NCI-H1417 treated with DMSO at 0.1 percent for 48 hours (cell line): ENCODE measurements around the gene ADAM12.

Source experiments
- DNase-seq: peaks from one replicate; lab custom pipeline; 2025; lab: John Stamatoyannopoulos, UW

Gene ADAM12

DNA sequence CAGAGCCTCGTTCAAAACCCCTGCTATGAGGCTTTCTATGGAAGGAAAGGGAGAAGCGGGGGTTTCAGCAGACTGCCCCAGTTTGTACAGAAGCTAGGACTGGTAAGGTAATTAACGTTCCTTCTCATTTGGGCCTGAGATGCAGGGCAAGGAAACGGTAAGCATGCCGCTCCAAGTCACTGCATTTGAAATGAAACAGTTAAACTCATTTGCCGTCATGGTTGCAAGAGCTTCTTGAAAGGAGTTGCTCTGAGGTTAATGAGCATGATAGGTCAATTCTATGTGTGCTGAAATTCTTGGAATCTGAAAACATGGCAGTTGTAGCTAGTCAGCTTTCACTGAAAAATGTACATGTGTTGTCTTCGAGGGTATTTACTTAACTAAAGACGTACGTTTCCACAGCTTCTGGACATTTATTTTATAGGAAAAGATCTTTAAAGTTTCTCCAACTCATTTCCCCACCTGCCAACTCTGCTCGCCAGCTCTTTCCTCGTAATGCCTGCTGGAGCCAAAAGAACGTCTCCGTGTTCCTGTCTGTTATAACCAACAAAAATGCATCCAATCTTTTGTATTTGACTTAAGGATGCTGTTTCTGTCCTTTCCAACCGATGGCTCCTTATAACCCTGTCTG is 73.3 kb downstream of the ADAM12 start:
- no peak for DNase-seq

DNA sequence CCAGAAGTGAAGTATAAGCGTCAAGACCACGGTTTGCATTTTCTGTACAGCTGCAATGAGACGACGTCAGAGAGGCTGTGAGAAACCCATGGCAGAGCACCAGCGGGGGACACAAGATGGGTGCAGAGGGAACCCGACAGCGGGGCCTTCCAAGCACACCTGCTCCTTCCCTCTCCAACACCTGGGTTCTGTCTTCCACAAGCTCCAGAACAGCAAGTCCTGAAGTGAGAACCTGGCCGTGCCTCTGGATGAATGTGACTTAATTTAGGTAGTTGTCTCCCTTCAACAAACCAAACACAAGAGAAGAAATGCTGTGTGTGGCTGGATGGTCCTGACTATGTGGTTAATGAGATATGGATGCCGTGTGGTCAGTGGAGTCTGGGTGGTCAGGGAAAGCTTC is 76.1 kb downstream of the ADAM12 start:
- DNase-seq, result no peak

DNA sequence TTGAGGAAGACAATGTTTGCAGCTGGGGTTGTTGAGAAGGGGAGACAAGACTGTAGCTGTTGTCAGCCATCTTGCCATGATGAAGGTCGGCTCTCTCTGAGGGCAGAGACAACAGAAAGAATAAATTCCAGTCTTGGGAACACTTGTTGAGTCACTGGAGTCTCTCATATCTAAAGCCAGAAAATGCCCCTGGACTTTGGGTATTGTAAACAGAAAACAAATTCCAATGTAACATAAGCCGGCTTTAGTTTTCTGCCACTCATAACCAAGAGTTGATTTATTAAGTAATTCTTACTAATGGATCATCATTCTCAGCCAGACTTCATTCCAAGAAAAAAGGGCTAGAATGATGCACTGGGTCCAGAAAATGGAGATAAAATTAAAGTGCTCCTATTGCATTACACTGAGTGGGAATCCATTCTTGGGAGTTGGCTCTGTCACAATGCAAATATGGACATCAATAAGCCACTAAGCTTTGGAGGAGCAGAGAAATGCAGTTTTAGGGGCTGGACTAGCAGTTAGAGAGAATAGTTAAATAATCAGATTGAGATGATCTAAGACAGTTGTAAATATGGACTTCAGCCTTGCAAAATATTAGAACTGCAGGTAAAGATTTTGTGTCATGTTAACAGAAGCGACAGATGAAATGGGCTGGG is 78.9 kb downstream of the ADAM12 start:
- DNase-seq, result no peak

DNA sequence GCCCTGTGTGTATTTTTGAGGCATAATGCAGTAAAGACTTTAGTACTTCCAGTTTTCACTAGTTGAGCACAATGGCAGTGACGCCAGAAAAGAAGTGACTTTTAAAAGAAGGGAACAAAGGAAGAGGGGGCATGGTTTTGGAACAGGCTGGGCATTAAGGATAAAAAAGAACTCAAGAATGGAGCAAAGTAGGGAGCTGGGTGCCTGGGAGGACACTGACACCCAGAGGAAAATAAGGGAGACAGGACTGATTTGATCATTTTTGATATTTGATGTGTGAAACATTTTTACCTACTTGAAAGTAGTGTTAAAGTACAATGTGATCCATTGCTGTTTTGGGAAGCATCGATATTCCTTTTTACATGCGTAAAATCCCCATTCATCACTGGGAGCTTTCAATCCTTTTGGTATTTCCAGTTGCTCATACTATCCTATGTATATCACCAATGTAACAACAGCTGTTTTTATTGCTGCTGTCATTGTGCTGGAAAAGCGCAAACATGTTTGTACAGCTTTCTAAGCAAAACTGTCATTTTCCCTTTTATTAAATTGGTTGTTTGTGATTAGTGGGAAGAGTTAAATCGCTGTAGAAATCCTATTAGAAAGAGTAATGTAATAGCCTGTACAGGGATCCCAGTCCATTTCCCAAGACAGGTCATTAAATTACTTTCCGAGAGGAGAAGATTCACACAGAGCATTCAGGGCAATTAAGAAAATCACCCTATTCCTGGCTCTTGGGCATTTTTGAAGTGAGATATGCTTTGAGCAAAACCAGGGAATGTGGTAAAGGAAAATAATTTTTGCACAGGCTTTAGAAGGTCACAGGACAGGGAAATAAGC is 85.2 kb downstream of the ADAM12 start:
- no peak for DNase-seq

DNA sequence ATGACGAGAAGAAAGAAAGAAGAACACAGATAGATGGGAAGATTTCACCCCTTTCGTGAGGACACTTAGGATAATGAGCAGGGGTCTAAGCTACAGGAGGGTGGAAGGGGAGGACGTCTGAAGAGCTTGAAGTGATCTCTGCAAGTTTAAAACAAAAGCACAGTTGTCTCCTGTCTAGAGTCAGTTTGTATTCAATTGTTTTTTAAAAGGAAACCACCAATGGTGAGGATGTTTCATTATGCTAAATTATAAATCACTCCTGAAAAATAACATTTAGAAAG is 85.9 kb downstream of the ADAM12 start:
- DNase-seq, result no peak

DNA sequence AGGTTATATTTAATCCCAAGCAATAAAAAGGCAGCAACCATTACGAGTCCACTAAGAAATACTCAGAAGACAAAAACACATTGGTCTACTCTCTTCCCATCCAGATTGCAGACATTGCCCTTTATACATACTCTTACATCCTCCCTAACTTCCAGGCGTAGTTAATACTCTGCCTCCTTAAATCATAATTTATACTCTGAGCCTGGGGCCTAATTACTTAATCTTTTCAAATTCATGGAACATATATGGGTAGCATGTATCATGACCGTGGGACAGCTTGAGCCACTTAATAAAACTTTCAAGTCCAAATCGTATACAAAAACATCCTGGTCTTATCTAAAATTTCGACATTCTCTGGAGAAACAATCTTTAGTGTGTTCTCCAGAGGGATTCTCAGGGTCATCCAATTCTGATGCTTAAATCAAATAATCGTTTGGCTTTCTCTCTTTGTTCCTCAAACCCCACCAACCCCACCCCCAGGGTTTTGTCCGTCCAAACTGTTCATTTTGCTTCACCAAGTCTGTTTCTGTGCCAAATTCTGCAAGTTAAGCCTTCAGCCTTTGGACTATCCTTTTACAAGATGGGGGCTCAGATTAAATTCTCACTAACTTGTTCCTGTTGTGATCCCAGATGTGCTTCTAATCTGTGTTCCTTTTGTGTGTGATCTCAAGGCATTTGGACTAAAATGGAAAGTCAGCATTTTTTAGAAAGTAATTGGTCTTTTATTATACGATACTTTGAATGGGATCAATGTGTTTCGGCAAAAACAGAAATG is 86.4 kb downstream of the ADAM12 start:
- DNase-seq, result no peak

DNA sequence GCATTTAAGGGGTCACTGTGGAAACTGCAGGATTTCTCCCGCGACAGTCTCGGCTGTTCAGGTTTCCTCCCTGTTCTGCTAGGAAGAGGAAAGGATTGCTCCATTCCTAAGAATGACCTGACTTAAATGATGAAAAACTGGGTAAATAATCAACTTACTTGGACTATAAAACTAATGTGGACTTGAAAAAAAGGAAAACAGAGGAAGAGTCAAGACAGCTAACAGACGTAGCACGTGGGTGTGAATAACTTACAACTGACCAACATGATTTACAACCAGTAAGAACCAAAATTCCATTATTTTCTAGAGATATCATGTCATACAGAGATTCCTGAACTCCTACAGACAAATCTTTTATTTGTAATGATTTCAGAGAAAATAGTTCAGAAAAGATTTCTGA is 93.8 kb downstream of the ADAM12 start:
- DNase-seq, result no peak

DNA sequence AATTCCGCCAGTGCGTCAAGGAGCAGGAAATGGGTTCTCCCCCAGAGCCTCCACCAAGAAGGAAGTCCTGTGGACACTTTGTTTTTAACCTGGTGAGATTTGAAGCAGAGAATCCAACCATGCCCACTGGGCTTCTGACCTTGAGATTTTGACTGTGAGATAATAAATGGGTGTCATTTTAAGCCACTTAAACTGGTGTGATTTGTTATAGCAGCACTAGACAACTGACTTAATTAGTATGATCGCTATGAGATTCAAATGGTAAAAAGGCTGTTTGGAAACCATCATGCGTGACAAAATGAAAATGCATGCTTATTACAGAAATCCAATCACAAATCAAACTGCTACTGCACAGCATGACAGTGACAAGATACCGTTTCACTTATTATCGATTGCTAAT is 98.0 kb downstream of the ADAM12 start:
- peak; percentile 1 for DNase-seq

DNA sequence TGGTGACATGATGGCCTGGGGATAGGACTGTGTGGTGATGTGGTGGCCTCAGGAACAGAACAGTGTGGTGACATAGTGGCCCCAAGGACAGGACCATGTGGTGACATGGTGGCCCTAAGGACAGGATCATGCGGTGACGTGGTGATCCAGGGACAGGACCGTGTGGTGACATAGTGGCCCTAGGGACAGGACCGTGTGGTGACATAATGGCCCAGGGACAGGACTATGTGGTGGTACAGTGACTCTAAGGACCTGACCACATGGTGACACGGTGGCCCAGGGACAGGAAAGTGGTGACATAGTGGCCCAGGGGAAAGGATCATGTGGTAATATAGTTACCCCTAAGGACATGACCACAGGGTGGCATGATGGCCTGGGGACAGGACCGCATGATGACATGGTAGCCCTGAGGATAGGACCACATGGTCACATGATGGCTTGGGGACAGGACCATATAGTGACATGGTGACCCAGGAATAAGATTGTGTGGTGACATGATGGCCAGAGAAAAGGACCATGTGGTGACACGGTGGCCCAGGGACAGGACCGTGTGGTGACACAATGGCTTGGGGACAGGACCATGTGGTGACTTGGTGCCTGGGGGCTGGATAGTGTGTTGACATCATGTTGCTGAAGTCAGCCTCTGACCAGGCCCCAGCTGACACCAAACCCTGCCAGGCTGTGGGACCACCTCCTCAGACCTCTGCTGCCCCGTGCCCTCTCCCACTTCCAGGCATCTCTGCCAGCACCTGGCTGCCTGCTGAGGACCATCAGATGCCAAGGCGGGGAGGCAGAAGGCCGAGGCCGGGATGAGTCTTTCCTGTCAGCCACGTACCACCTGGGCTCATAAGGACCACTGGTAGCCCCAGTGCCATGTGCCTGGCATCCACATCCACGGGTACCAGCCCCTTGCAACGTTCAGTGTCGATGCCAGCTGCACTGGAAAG is 99.5 kb downstream of the ADAM12 start:
- no peak for DNase-seq

DNA sequence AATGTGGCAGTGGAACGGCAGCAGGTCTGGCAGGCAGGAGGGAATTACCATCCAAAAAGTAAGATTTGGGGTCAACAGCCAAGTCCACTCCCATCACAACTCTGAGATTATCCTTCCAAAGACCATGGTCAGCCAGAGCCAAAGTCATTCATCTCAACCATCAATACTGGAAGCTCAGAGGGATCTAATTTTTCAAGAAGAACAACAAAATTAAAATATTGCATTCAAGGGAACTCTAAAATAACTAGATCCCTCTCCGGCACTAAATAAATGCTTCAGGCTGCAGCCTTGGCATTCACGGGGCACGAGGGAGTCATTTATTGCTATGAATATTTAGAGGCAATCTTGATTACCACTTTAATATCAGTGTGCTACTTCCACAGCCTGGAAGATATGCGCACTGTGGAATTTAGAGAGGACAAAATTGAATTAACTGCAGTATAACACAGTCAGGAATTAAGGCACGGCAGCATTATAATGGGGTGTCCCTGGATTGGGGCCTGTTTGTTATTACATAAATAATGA is 102.0 kb downstream of the ADAM12 start:
- DNase-seq, result no peak

DNA sequence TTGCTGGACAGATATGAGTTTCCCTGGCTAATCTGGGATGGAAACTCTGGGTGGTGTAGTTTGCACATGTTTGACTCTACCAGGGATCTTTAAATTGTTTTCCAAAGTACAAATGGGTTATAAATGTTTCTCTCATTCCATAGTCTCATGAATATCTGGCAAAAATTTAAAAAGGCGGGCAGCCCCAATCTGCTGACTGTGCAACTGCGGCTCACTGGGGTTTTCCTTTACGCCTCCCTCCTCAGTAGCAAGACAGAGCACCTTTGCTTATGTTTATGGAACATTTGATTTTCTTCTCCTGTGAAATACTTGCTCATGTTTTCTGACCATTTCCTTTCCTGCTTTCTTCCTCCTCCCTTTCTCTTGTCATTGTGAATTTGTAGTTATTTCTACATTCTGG is 105.0 kb downstream of the ADAM12 start:
- no peak for DNase-seq

DNA sequence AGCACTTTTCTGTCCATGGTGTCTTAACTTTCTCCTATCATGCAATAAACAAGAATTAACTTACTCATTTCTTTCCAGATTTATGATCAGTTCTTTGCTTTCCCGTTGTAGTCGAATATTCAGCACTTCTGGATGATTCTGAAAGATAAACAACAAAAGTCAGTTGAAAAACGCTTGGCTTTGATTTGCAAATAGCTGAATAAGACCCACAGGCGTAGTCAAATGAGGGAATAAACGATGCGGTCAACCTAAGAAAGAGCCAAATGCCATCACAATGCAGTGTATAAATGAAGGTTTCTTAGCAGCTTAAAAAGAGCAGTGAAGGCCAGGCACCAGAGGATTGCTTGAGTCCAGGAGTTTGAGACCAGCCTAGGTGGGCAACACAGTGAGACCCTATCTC is 109.4 kb downstream of the ADAM12 start:
- no peak for DNase-seq

DNA sequence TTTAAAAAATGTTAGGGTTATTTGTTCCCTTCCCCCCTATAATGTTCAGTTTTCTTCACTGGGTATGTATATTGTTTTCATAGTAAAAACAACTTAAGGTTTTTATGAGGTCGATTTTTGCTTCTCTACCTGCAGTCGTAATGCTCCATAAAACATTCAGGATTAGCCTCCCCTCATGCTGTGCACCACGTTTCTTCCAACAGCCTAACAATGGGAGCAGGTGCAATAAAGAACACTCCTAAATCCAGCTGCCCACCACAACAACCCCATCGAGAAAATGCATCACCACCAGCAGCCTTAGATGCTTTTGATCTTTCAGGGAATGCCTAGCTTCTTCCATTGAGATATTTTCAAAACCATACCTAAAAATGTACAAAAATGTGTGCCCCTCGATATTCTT is 111.1 kb downstream of the ADAM12 start:
- no peak for DNase-seq

DNA sequence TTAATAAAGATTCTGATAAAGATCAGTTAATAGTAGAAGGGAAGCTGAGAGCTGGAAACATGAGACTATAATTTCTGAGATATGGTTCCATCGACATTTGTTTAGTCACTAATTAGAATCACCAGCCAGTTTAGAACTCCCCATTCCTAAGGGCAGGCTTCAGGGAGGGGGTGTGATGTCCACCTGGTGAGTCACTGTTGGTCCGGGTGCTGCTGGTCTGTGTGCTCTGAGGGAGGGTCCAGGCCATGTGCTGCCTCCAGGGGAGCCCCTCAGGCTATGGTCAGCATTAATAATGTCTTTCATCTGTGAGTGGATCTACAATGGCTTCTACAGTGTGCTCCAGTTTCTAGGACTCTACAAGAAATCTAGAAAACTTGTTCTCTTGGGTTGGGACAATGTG is 115.8 kb downstream of the ADAM12 start:
- no peak for DNase-seq

DNA sequence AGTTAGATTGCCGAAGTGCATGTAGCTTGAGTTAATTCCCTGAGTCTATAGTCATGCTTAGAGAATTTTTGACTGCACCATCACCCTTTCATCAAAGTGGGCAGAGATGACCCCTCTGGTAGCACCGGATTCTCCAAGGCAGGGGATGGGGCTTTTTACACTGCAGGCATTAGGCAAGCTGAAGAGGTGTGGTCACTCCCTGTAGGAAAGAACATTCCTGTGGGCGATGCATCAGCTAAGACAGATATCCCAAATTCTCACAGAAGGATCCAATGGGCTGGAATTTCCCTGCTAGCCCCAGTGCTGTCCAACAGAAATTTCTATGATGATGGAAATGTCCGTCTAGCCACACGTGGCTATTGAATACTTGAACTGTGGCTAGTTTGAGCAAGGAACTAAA is 118.2 kb downstream of the ADAM12 start:
- no peak for DNase-seq

DNA sequence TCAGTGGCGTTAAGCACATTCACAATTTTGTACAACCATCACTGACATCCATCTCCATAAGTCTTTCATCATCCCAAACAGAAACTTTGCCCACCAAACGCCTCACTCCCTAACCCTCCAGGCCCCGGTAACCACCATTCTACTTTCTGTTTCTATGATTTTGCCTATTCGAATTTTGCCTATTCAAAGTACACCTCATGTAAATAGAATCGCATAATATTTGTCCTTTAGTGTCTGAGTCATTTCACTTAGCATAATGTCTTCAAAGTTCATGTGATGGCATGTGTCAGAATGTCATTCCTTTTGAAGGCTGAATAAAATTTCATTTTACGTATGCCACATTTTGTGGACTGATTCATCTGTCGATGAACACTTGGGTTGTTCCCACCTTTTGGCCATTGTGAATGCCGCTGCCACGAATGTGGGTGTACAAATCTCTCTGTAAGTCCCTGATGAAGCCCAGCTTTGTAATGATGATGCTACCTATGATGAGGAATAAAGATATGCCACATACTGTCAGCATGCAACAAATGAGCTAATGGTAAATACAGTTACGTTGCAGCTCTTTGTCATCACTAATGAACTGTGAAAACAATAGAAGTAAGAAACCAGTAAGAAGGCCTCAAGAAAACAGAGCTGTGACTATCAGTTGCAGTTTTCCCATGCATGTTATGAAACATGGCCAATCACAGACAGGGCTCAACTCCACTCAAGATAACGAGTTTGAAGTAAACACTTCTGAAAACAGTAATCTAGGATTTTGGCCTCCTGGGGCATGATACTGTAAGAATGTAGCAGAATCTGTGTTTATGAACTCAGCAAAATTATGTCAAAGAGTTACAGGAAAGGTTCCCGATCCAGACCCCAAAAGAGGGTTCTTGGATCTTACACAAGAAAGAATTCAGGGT is 120.0 kb downstream of the ADAM12 start:
- DNase-seq, result no peak

DNA sequence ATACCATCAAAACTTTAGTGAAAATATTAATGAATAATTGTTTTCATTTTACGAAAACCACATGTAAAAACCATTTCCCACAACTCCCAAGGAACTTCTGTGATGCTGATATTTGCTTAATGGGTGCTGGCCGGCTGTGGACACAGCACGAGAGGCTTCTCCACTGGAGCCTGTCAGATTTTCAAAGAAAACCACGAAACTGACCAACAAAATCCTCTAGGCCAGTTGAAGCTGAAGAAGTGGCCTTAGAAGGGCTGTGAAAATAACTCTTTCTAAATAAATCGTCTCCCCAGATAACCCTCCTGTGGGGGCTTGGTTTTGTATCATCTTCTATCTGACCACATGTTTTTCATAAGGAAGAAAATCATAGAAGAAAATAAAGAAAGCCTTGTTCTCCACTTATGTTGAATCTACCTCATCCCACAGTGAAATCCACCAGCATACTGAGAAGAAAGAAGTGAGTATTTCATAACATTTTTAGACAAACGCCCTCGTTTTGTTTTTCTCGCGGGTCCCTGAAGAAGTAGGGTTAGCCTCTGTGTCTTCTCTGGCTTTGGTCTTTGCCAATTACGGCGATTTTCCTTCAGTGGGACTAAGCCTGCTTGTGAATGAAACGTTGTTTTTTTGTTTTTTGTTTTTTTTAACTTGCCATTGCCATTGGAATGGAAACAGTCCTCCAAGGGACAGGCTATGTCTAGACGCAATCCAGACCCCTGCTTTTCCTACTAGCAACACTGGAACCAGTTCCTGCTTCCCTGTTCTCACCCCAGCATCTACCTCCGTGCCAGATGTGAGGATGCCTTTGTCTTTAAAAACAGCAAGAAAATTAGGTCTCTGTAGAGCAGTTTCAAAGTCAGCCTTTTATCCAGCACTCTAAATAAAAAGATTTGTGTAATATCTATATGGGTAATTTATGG is 123.9 kb downstream of the ADAM12 start:
- DNase-seq, result no peak

DNA sequence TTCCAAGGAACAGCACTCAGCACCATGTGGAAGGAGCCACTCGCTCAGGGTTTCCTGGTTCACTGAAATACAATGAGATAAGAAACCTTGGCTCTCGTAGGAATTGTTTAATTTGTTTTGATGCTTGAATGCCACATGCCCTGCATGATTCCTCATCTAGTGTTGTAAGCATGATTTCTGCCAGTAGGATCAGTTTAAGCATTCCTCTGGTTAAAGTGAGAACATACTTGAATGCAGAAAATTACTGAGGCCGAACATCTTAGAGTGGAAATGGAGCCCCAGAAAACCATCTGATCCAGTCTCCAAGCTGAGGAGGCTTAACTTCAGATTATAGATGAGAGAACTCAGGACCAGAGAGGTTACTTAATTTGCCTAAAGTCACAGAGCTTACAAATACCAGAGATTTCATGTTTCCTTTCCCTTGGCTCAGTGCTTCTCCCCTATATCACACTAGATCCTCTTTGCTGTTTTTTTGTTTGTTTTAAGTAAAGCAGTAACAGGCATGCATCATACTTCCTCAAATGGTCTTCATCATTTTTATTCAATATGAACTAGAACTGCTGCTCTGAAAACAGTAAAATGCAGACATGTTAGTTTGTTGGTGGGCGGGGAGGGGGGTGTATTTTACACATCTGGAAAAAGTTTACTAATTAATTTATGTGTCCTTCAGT is 125.1 kb downstream of the ADAM12 start:
- no peak for DNase-seq
